ENCODE data around the gene ATP11A.

ATP11A gene

DNA sequence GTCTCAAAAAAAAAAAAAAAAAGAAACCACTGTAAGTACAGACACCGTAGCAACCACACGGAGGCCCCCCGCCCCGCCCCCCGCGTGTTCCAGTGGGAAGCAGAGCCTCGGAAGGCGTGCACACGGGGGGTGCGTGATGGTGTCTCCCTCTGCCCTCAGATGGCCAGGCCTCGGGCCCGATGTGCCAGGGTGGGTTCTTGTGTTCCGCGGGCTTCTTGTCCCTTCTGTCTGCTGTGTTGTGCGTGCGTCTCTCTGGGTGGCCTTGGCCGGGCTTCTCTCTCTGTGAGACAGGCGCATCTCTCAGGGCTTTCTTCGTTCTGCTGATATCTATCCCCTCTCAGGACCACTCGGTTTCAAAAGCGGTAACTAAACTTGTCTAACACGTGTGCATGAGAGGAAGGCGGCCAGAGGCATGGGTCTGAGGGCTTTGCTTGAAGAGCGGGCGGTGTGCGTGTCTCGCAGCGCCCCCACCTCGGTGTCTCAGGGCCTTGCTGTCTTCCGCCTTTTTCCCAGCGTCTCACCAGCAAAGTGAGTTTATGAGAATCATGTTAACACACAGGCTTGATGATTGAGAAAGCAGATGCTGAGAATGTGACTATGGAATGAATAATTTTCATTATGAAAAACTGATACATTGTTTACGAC, 12.6 kb downstream of the ATP11A start:
- no peak overlapping the region for H3K27ac ChIP-seq
- no peak overlapping the region for H2AFZ ChIP-seq (ENCODE audit: low read depth)
- no peak overlapping the region for H3K4me3 ChIP-seq (IDR thresholded peaks at IDR 0.05; ENCODE audit: insufficient read depth, low read depth, low read length)
- H3K4me2 ChIP-seq, result no peak overlapping the region
- no peaks in the 10 kb centered on the region for H3K4me1 ChIP-seq (ENCODE audit: low read depth, poor library complexity, severe bottlenecking)
- peaks cover 15% of the 10 kb centered on the region; the same call in 1 of the 2 replicates for H3K79me2 ChIP-seq (ENCODE audit: insufficient read depth, low read depth)
- TF ChIP-seq, protein P1, sequence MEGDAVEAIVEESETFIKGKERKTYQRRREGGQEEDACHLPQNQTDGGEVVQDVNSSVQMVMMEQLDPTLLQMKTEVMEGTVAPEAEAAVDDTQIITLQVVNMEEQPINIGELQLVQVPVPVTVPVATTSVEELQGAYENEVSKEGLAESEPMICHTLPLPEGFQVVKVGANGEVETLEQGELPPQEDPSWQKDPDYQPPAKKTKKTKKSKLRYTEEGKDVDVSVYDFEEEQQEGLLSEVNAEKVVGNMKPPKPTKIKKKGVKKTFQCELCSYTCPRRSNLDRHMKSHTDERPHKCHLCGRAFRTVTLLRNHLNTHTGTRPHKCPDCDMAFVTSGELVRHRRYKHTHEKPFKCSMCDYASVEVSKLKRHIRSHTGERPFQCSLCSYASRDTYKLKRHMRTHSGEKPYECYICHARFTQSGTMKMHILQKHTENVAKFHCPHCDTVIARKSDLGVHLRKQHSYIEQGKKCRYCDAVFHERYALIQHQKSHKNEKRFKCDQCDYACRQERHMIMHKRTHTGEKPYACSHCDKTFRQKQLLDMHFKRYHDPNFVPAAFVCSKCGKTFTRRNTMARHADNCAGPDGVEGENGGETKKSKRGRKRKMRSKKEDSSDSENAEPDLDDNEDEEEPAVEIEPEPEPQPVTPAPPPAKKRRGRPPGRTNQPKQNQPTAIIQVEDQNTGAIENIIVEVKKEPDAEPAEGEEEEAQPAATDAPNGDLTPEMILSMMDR (conservative IDR thresholded peaks at IDR 0.05; ENCODE audit: low read depth, low read length), result no peak
- no peak overlapping the region for H3K9ac ChIP-seq
- no peaks in the 10 kb centered on the region for H4K20me1 ChIP-seq (ENCODE audit: insufficient read depth)
- no peaks in the 10 kb centered on the region for H3K27me3 ChIP-seq (ENCODE audit: insufficient read depth, low read depth)
- H3K36me3 ChIP-seq (ENCODE audit: insufficient read depth), result no peaks in the 10 kb centered on the region

DNA sequence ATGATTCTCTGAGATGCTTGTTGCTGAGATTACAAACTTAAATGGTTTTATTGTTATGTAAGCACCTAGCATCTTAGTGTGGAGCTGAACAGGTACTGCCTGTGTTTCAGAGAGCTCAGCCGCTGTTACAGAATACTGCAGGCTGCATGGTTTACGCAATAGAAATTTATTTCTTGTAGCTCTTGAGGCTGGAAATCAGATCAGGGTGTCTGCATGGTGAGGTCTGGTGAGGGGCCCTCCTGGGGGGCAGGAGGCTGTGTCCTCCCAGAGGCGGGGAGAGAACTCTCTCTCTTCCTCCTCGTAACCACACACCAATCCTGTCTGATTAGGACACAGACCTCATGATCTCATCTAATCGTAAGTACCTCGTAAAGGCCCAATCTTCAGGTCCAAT, 13.1 kb downstream of the ATP11A start:
- H2AFZ ChIP-seq (ENCODE audit: low read depth), result no peak overlapping the region
- TF ChIP-seq, protein P1 (conservative IDR thresholded peaks at IDR 0.05; ENCODE audit: low read depth, low read length), result no peak
- H3K27ac ChIP-seq, result no peak overlapping the region
- H3K79me2 ChIP-seq (ENCODE audit: insufficient read depth, low read depth), result peaks cover 15% of the 10 kb centered on the region; the same call in 1 of the 2 replicates
- no peaks in the 10 kb centered on the region for H3K36me3 ChIP-seq (ENCODE audit: insufficient read depth)
- no peak overlapping the region for H3K4me3 ChIP-seq (IDR thresholded peaks at IDR 0.05; ENCODE audit: insufficient read depth, low read depth, low read length)
- no peaks in the 10 kb centered on the region for H4K20me1 ChIP-seq (ENCODE audit: insufficient read depth)
- H3K4me1 ChIP-seq (ENCODE audit: low read depth, poor library complexity, severe bottlenecking), result no peaks in the 10 kb centered on the region
- no peaks in the 10 kb centered on the region for H3K27me3 ChIP-seq (ENCODE audit: insufficient read depth, low read depth)
- no peak overlapping the region for H3K9ac ChIP-seq
- no peak overlapping the region for H3K4me2 ChIP-seq

DNA sequence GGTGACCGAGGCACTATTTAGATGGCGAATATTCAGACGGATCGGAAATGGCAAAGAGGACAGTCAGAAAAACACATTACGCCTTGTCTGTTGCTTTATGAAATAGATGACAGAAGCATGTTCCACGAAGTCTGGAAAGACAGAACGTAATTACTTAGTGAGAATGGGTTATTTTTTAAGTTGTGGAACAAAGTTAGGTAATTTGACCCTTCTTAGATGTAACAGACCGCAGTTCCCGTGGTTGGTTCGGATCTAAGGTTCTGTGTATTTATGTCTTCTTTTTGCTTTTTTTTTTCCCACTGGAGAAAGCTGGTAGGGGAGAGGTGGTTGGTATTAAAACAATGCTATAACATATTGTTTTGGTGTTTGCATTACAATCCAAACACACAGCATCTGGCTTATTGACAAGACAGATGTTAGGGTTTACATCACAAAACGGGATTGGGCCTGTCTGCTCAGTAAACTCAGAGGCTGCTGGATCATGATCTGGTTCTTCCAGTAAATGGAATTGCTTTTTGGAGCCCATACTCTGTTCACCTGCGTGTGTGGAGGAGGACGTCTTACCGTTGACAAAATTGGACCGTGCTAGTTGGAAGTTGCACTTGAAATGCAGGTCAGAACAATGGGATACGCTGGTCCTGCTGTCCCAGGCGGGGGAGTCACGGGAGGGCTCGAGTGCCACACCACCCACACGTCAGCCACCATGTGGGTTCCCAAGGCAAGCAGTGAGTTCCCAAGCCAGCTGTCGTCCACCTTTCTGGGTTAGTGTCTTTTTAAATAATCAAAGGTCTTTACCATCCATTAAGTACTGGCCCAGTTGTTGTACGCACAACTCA, 13.8 kb downstream of the ATP11A start:
- Histone ChIP-seq H3K9ac (no peak overlapping the region), H3K4me2 (no peak overlapping the region), H3K27me3 (ENCODE audit: insufficient read depth, low read depth) (no peaks in the 10 kb centered on the region), H3K79me2 (ENCODE audit: insufficient read depth, low read depth) (peaks cover 15% of the 10 kb centered on the region; the same call in 1 of the 2 replicates), H3K27ac (no peak overlapping the region), H3K36me3 (ENCODE audit: insufficient read depth) (no peaks in the 10 kb centered on the region), H4K20me1 (ENCODE audit: insufficient read depth) (no peaks in the 10 kb centered on the region), H3K4me1 (ENCODE audit: low read depth, poor library complexity, severe bottlenecking) (no peaks in the 10 kb centered on the region), H2AFZ (ENCODE audit: low read depth) (no peak overlapping the region), H3K4me3 (IDR thresholded peaks at IDR 0.05; ENCODE audit: insufficient read depth, low read depth, low read length) (no peak overlapping the region)
- TF ChIP-seq, protein P1 (conservative IDR thresholded peaks at IDR 0.05; ENCODE audit: low read depth, low read length), result no peak

DNA sequence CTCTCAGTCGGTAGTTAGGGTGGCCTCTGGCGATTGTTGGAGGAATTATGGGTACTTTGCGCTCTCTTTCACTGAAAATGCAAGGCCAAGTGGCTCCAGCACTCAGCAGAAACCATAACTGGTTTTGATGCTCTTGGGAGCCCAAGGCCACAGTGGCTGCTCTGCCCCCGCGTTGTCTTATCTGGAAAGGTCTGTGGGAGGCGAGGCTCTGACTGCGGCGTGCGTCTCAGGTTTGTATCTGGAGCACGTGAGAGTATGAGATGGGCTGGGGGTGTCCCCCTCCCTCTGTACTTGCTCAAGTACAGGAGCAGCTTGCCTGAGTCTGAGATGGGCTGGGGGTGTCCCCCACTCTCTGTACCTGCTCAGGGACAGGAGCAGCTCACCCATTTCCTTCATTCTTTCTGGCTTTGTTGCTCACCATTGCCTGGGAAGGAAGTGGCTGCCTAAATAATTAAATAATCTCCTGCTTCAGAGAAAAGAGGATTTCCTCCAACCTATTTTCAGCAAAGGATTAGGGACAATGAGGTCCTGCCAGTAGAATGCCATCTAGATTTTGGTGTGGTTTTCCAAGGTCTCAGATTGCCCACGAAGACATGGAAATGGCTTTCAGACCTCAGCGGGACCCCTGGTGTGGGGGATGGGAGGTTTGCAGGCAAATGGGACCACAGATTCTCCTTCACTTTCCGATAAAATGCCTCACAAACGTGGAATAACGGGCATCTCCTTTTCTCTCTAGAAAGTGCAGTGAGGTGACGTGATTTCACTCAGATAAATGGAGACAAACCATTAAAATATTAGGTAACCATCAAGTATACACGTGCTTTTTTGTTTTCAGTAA, 14.7 kb downstream of the ATP11A start:
- TF ChIP-seq, protein P1 (conservative IDR thresholded peaks at IDR 0.05; ENCODE audit: low read depth, low read length), result no peak
- Histone ChIP-seq H3K36me3 (ENCODE audit: insufficient read depth) (no peaks in the 10 kb centered on the region), H3K9ac (no peak overlapping the region), H3K27ac (no peak overlapping the region), H3K27me3 (ENCODE audit: insufficient read depth, low read depth) (no peaks in the 10 kb centered on the region), H3K4me1 (ENCODE audit: low read depth, poor library complexity, severe bottlenecking) (no peaks in the 10 kb centered on the region), H2AFZ (ENCODE audit: low read depth) (no peak overlapping the region), H3K4me2 (no peak overlapping the region), H4K20me1 (ENCODE audit: insufficient read depth) (no peaks in the 10 kb centered on the region), H3K4me3 (IDR thresholded peaks at IDR 0.05; ENCODE audit: insufficient read depth, low read depth, low read length) (no peak overlapping the region), H3K79me2 (ENCODE audit: insufficient read depth, low read depth) (peaks cover 8% of the 10 kb centered on the region; the same call in 1 of the 2 replicates)
